ENCODE results near the gene OSTN.

DNA sequence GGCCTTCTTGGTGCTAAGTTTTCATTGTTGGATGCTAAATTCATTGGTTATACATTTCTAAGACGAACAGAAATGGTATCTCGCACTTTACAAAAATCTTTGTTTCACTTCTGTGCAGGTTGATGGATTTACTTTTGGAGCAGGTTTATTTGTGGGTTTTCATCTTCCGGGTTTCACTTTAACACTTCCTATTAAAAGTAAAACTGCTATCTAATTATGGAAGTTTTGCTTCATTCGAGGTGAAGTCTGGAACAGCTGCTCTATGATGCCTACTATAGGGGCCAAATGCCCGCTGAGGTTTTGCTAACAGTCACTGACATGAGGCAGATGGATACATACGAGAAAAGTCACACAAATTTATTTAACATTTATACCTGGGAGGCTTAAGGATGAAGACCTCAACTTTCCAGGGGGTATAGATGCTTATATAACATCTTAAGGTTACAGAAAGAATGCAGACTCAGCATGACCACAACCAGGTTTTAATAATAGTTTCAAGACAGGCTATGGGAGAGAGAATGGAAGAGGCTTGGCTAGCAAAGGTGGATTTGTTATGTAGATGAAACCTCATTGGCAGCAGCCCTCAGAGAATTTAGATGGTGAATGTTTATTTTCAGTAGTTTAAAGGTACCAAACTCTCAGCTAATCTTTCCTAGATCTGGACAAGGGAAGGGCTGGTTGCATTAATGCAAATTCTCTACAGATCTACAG, 54.2 kb downstream of the OSTN start:
- no peak for TF ChIP-seq FOS (IDR thresholded peaks at IDR 0.05; ENCODE audit: extremely low read depth, insufficient read length)
- no peak for TF ChIP-seq REST (IDR thresholded peaks at IDR 0.05; ENCODE audit: borderline replicate concordance)
- TF ChIP-seq REST (CRISPR knock-in tag; IDR thresholded peaks at IDR 0.05; ENCODE audit: low read depth) = no peak
- no peak for TF ChIP-seq NRF1 (conservative IDR thresholded peaks at IDR 0.05 in 1 of 2, IDR thresholded peaks at IDR 0.05 in 1 of 2)
- TF ChIP-seq PML (IDR thresholded peaks at IDR 0.05; ENCODE audit: low read length) = no peak
- no peak for TF ChIP-seq EZH2 (IDR thresholded peaks at IDR 0.05; ENCODE audit: borderline replicate concordance, low read depth, low read length)
- TF ChIP-seq HINFP (tag; conservative IDR thresholded peaks at IDR 0.05; ENCODE audit: low read depth) = no peak
- TF ChIP-seq TBL1XR1 (IDR thresholded peaks at IDR 0.05; ENCODE audit: low read length in 2 of 2) = no peak
- TF ChIP-seq, protein P1, sequence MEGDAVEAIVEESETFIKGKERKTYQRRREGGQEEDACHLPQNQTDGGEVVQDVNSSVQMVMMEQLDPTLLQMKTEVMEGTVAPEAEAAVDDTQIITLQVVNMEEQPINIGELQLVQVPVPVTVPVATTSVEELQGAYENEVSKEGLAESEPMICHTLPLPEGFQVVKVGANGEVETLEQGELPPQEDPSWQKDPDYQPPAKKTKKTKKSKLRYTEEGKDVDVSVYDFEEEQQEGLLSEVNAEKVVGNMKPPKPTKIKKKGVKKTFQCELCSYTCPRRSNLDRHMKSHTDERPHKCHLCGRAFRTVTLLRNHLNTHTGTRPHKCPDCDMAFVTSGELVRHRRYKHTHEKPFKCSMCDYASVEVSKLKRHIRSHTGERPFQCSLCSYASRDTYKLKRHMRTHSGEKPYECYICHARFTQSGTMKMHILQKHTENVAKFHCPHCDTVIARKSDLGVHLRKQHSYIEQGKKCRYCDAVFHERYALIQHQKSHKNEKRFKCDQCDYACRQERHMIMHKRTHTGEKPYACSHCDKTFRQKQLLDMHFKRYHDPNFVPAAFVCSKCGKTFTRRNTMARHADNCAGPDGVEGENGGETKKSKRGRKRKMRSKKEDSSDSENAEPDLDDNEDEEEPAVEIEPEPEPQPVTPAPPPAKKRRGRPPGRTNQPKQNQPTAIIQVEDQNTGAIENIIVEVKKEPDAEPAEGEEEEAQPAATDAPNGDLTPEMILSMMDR (IDR thresholded peaks at IDR 0.05 in 2 of 3, conservative IDR thresholded peaks at IDR 0.05 in 1 of 3; ENCODE audit: insufficient read depth in 2 of 3, low read depth in 1 of 3, low read length in 3 of 3) = no peak
- TF ChIP-seq, protein P2, sequence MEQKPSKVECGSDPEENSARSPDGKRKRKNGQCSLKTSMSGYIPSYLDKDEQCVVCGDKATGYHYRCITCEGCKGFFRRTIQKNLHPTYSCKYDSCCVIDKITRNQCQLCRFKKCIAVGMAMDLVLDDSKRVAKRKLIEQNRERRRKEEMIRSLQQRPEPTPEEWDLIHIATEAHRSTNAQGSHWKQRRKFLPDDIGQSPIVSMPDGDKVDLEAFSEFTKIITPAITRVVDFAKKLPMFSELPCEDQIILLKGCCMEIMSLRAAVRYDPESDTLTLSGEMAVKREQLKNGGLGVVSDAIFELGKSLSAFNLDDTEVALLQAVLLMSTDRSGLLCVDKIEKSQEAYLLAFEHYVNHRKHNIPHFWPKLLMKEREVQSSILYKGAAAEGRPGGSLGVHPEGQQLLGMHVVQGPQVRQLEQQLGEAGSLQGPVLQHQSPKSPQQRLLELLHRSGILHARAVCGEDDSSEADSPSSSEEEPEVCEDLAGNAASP (IDR thresholded peaks at IDR 0.05) = no peak
- TF ChIP-seq ZZZ3 (IDR thresholded peaks at IDR 0.05) = no peak

All from K562 (cell line).